Smooth muscle cell (in vitro differentiated cells): ENCODE measurements around the gene FAM98B. TPM values are rescaled to one million over a fixed set of nuclear protein-coding genes. Genes with fewer than 3 reads are reported as not detected.
"Not testable (repeated sequence)": the region's sequence is repeated elsewhere in the genome, so short reads cannot be mapped to it uniquely, and the experiment has no call there.

ENCODE experiments used
- DNase-seq: peaks from one replicate; lab custom pipeline; 2025; ENCODE audit not compliant: unreplicated experiment; lab: John Stamatoyannopoulos, UW
- H2AFZ ChIP-seq: fragments of 200-600 bp; sonication (generic); 2 replicates; pipeline ENCODE4 v1.6.0; 2016; ENCODE audit warnings: antibody characterized with exemption, low read depth, mild to moderate bottlenecking
- H3F3A ChIP-seq: fragments of 200-600 bp; sonication (generic); 2 replicates; pipeline ENCODE4 v1.6.0; 2017; ENCODE audit warnings: antibody characterized with exemption, low read depth
- H3K27ac ChIP-seq: fragments of 200-600 bp; sonication (generic); 2 replicates; pipeline ENCODE4 v1.5.1; 2016; ENCODE audit warnings: low read depth, mild to moderate bottlenecking
- H3K27me3 ChIP-seq: fragments of 200-600 bp; sonication (generic); 2 replicates; pipeline ENCODE4 v1.6.1; 2016; ENCODE audit warnings: low read depth, mild to moderate bottlenecking
- H3K36me3 ChIP-seq: fragments of 200-600 bp; sonication (generic); 2 replicates; pipeline ENCODE4 v1.5.1; 2016; ENCODE audit warnings: low read depth
- H3K4me1 ChIP-seq: fragments of 200-600 bp; sonication (generic); 2 replicates; pipeline ENCODE4 v1.5.1; 2016; ENCODE audit warnings: low read depth
- H3K4me2 ChIP-seq: fragments of 200-600 bp; sonication (generic); 2 replicates; pipeline ENCODE4 v1.6.0; 2016; ENCODE audit warnings: mild to moderate bottlenecking
- H3K4me3 ChIP-seq: fragments of 200-600 bp; sonication (generic); 2 replicates; pipeline ENCODE4 v1.5.1; 2016; ENCODE audit warnings: mild to moderate bottlenecking
- H3K79me2 ChIP-seq: fragments of 200-600 bp; sonication (generic); 2 replicates; pipeline ENCODE4 v1.6.0; 2016; ENCODE audit warnings: low read depth, mild to moderate bottlenecking
- H3K9ac ChIP-seq: fragments of 200-600 bp; sonication (generic); 2 replicates; pipeline ENCODE4 v1.6.0; 2016; ENCODE audit warnings: low read depth
- H3K9me3 ChIP-seq: fragments of 200-600 bp; sonication (generic); replicated peaks from 2 replicates; pipeline ENCODE4 v1.5.1; 2016; ENCODE audit warnings: low read depth
- H4K20me1 ChIP-seq: fragments of 200-600 bp; sonication (generic); 2 replicates; pipeline ENCODE4 v1.6.0; 2016; ENCODE audit warnings: low read depth
- WGBS: methylation state at CpG from one replicate; pipeline ENCODE4 v1.1.7; 2016; ENCODE audit warnings: low lambda C conversion rate; 5-methylcytosine and 5-hydroxymethylcytosine counted together
- polyA plus RNA-seq: library from polyadenylated mRNA; unstranded; fragments of >200 nt; fragmentation: Nextera tagmentation; extraction: Ambion mirVana; gene quantifications from 2 replicates; pipeline ENCODE4 v1.2.1, GENCODE V29; 2016
- total RNA-seq: library from RNA; depleted of rRNA; stranded (reverse); fragments of >200 nt; gene quantifications from 2 replicates; pipeline ENCODE4 v1.2.3, GENCODE V29; 2014
- TF ChIP-seq, protein P1 (sequence below): fragments of 200-600 bp; sonication (generic); IDR thresholded peaks from 2 replicates; pipeline ENCODE4 v1.5.1; 2017; ENCODE audit warnings: borderline replicate concordance, mild to moderate bottlenecking, antibody characterized with exemption; ENCODE audit not compliant: insufficient read depth, poor library complexity, severe bottlenecking

The FAM98B gene
- total and polyA plus RNA-seq, 2 experiments from 2014 or later, result 1.4 to 5.1 TPM

- H3K9ac ChIP-seq, result no peak overlapping the region
- TF ChIP-seq, protein P1, sequence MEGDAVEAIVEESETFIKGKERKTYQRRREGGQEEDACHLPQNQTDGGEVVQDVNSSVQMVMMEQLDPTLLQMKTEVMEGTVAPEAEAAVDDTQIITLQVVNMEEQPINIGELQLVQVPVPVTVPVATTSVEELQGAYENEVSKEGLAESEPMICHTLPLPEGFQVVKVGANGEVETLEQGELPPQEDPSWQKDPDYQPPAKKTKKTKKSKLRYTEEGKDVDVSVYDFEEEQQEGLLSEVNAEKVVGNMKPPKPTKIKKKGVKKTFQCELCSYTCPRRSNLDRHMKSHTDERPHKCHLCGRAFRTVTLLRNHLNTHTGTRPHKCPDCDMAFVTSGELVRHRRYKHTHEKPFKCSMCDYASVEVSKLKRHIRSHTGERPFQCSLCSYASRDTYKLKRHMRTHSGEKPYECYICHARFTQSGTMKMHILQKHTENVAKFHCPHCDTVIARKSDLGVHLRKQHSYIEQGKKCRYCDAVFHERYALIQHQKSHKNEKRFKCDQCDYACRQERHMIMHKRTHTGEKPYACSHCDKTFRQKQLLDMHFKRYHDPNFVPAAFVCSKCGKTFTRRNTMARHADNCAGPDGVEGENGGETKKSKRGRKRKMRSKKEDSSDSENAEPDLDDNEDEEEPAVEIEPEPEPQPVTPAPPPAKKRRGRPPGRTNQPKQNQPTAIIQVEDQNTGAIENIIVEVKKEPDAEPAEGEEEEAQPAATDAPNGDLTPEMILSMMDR, result no peak
- no peak overlapping the region for H3K4me3 ChIP-seq
- no peak overlapping the region for H3K4me2 ChIP-seq
- H3K79me2 ChIP-seq, result no peaks in the 10 kb centered on the region
- 64% methylated on average over 1 of the region's 1 CpG for WGBS
- H3K36me3 ChIP-seq, result no peaks in the 10 kb centered on the region
- no peak overlapping the region for H3K27ac ChIP-seq
- H3K9me3 ChIP-seq, result no peaks in the 10 kb centered on the region
- H3K4me1 ChIP-seq, result no peaks in the 10 kb centered on the region
- H4K20me1 ChIP-seq, result no peaks in the 10 kb centered on the region
- no peaks in the 10 kb centered on the region for H3F3A ChIP-seq
- H2AFZ ChIP-seq, result no peak overlapping the region
- H3K27me3 ChIP-seq, result peaks cover 5% of the 10 kb centered on the region
- DNase-seq, result no peak
Measured at GRCh38 chr15:38425269-38425668, 28.7 kb upstream of the FAM98B start.

- Histone ChIP-seq H3K4me3 (no peak overlapping the region), H3K27me3 (peaks cover 5% of the 10 kb centered on the region), H3K27ac (no peak overlapping the region), H3K4me1 (no peaks in the 10 kb centered on the region), H3F3A (no peaks in the 10 kb centered on the region), H3K4me2 (no peak overlapping the region), H4K20me1 (no peaks in the 10 kb centered on the region), H3K36me3 (no peaks in the 10 kb centered on the region), H3K9ac (no peak overlapping the region), H2AFZ (no peak overlapping the region), H3K9me3 (no peaks in the 10 kb centered on the region), H3K79me2 (no peaks in the 10 kb centered on the region)
- TF ChIP-seq, protein P1, result no peak
- DNase-seq, result no peak
- 100% methylated on average over 1 of the region's 1 CpG for WGBS
Measured at GRCh38 chr15:38427380-38427779, 26.5 kb upstream of the FAM98B start.

GRCh38 chr15:38430106-38430760 lies 23.7 kb upstream of the FAM98B start:
- H3F3A ChIP-seq, result no peaks in the 10 kb centered on the region
- H3K4me1 ChIP-seq, result no peaks in the 10 kb centered on the region
- H4K20me1 ChIP-seq, result no peaks in the 10 kb centered on the region
- 81% methylated on average over 3 of the region's 3 CpGs for WGBS
- no peak overlapping the region for H3K9ac ChIP-seq
- H3K9me3 ChIP-seq, result no peaks in the 10 kb centered on the region
- no peaks in the 10 kb centered on the region for H3K36me3 ChIP-seq
- TF ChIP-seq, protein P1, result no peak
- peaks cover 16% of the 10 kb centered on the region for H3K27me3 ChIP-seq
- H2AFZ ChIP-seq, result no peak overlapping the region
- no peak for DNase-seq
- no peak overlapping the region for H3K27ac ChIP-seq
- no peak overlapping the region for H3K4me2 ChIP-seq
- H3K79me2 ChIP-seq, result no peaks in the 10 kb centered on the region
- H3K4me3 ChIP-seq, result no peak overlapping the region

DNA sequence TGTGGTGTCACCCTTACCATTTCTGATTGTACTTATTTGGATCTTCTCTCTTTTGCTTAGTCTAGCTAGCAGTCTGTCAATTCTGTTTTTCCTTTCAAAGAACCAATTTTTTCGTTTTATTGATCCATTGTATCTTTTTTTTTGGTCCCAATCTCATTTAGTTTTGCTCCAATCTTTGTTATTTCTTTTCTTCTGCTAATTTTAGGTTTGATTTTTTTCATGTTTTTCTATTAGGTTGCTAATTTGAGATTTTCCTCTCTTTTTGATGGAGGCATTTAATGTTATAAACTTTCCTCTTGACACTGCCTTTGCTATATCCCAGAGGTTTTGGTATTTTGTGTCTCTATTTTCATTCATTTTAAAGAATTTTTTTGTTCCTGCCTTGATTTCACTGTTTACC lies 16.9 kb upstream of the FAM98B start:
- Histone ChIP-seq H3K9ac (no peak overlapping the region), H4K20me1 (no peaks in the 10 kb centered on the region), H3K27ac (no peak overlapping the region), H3K4me2 (no peak overlapping the region), H3K36me3 (no peaks in the 10 kb centered on the region), H2AFZ (no peak overlapping the region), H3K27me3 (peaks cover 11% of the 10 kb centered on the region), H3K79me2 (no peaks in the 10 kb centered on the region), H3K4me3 (no peak overlapping the region), H3F3A (no peaks in the 10 kb centered on the region), H3K9me3 (peaks cover 5% of the 10 kb centered on the region), H3K4me1 (no peaks in the 10 kb centered on the region)
- DNase-seq, result no peak
- 22% methylated on average over 1 of the region's 1 CpG for WGBS
- TF ChIP-seq, protein P1, result no peak

DNA sequence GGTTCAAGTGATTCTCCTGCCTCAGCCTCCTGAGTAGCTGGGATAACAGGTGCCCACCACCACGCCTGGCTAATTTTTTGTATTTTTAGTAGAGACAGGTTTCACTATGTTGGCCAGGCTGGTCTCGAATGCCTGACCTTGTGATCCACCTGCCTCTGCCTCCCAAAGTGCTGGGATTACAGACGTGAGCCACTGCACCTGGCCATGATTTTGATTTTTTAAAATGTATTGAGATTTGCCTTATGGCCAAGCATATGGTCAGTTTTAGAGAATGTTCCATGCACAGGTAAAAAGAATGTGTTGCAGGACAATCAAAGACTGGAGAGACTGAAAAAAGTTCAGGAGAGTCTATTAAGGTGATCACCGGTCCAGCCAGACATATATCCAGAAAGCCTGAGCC lies 16.3 kb upstream of the FAM98B start:
- H3K4me2 ChIP-seq, result not testable (repeated sequence)

More for the DNA sequence above, 16.3 kb upstream of the FAM98B start:
- not testable (repeated sequence) for H2AFZ ChIP-seq, H3K4me1 ChIP-seq, H3K27ac ChIP-seq, H3K36me3 ChIP-seq, H3K9me3 ChIP-seq, DNase-seq, H3K79me2 ChIP-seq, H3F3A ChIP-seq, H3K4me3 ChIP-seq, H4K20me1 ChIP-seq, H3K9ac ChIP-seq
- H3K27me3 ChIP-seq, result peaks cover 11% of the 10 kb centered on the region
- WGBS, result 84% methylated on average over 4 of the region's 4 CpGs
